Esophagus muscularis mucosa (tissue), 4 donors: ENCODE data around the gene ULBP1.
"Not testable (repeated sequence)": the region's sequence is repeated elsewhere in the genome, so short reads cannot be mapped to it uniquely, and the experiment has no call there.

Experiments used
- CTCF ChIP-seq, 3 experiments: fragments of 200-600 bp in 2 of 3; fragments of 450-650 bp in 1 of 3; sonication (generic) in 2 of 3; IDR thresholded peaks; one replicate each; pipeline ENCODE4 v1.5.1; 2017 to 2019; ENCODE audit warnings: antibody characterized with exemption in 3 of 3, mild to moderate bottlenecking in 2 of 3, moderate library complexity in 1 of 3
- EP300 ChIP-seq: sonication (generic); formaldehyde crosslinking; IDR thresholded peaks from one replicate; pipeline ENCODE4 v1.6.1; 2017; ENCODE audit warnings: antibody characterized with exemption
- POLR2A ChIP-seq: fragments of 450-650 bp; IDR thresholded peaks from one replicate; pipeline ENCODE4 v1.6.1; 2017; ENCODE audit warnings: antibody characterized with exemption, moderate library complexity, mild to moderate bottlenecking, low read depth
- POLR2AphosphoS5 ChIP-seq, 2 donors: sonication (generic); formaldehyde crosslinking; IDR thresholded peaks; one replicate each; pipeline ENCODE4 v1.6.1; 2017; ENCODE audit warnings: antibody characterized with exemption in 2 of 2

GRCh38 chr6:149922091-149922490 lies 41.7 kb upstream of the ULBP1 start:
- not testable (repeated sequence) for TF ChIP-seq POLR2AphosphoS5 (IDR thresholded peaks at IDR 0.05); CTCF (IDR thresholded peaks at IDR 0.05); POLR2A; EP300
